Activated CD4-positive, alpha-beta T cell treated with anti-CD3 and anti-CD28 coated beads for 48 hours (primary cell): ENCODE results near the gene DUSP22.

ENCODE experiments used
- DNase-seq: peaks from one replicate; pipeline ENCODE4 v3.0.0-alpha.2; 2020

DUSP22 gene

DNA sequence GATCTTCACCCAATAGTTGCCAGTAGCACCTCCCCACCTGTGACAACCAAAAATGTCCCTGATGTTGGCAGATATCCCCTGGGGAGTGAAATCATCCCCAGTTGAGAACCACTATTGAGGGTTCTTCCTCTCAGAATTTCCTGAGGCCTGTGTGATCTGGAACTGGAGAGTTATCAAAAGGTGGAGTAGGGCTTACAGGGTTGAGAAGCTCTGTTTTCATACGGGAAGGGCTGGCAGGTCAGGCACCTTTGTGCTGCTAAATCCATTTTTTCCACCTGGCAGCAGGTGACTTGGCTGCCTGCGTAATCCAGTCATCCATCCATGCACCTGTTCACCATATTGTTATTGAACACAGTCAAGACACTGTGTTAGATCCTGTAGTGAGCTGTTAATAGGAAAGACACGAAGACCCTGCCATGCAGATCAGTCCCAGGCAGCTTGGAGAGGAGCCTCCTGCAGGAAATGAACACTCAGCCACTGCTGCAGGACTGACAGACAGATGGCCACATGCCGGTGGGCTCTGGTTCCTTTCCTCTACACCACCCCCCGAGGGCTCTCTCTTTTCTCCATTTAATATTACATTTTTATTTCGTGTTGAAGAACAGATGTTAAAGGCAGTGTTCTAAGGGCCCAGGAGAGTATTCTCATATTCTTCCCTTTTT, 5.4 kb downstream of the DUSP22 start:
- no peak for DNase-seq

DNA sequence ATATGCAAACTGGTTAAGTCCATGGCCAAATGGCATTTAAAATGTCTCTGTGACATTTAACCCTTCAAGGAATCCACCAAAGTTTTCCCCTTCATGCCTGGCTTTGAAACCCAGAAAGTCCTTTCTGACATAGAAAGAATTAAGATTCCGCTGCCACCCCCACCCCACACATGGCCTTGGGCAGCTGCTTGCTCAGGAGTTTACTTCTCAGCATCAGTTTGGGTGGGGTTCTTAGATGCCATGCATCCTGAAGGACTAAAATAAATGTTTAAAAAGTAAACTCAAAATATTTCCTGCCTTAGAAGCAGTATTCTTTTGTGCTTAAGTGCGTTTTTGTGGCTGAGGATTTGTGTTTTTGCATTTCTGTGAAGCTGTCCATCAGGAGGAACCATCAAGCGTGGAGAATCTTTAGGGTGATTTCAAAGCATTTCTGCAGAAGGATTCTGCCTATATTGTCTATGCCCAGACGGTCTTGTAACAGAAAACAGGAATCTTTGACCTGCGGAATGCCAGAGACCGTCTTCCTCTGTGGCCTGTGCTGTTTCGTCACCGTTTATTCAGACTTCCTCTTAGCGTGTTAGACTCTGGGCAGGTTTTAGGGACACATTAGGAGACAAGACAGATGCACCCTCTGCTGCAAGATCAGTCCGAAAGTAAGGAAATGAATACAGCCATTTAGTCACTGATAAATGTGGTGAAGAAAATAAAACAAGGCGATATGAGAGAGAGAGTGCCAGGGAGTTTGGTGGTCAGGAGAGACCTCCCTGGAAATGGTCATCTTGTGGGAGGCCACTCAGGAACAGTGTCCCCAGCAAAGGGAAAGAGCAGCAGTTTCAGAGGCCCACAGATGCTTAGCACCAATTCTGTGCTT, 6.2 kb downstream of the DUSP22 start:
- DNase-seq: no peak

DNA sequence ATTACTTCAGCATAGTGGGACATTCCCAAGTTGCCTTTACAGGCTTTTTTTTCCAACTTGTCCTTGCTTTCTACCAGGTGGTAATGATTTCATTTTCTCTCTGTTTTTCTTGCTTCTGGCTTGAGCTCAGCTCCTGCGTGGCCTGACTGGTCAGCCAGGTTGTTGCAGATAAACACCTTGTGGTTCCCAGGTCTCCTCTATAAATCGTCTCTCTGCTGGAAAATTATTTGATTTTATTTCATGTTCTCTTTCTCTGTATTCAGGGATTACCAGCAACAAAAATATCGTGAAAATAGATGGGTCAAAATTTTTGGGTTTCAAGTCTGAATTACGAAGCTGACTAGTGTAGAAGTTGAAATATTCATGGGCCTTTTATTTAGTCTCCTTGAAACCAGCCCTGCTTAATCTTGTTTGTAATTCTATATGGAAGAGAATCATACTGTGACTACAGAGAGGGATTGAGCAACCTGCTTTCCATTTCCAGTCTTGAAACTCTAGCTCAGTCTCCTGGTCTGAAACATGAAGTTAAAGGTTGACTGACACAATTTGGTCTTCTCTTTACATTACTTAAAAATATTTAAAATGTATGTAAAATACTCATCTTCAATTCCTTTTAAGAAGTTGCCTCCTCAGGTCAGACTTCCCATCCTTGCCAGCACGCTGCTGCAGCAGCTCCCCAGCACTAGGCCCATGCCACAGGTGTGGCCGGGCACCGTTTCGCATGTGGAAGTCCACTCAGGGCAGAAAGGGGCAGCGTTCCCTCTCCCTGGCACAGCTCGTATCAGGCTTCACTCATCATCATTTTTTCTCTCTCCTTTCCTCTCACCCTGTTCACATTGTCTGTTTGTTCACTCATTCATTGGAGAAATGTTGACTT, 7.1 kb downstream of the DUSP22 start:
- no peak for DNase-seq

DNA sequence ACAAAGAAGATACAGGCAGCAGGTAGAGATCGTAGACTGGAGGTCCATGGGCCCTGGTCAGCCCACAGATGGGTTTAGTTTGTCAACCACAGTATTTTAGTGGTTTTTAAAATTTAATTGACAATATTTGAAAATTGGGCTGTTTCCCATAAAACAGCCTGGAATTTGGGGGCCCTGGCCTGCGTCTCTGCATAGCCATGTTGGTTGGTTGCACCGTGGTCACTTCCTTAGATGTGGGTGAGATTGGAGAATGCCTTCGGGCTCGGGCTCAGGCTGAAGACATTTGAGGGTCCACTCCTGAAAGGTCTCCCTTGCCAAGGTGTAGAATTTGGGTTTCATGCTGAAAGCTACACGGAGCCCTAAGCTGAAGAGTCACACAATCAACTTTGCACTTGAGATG, 7.7 kb downstream of the DUSP22 start:
- no peak for DNase-seq

DNA sequence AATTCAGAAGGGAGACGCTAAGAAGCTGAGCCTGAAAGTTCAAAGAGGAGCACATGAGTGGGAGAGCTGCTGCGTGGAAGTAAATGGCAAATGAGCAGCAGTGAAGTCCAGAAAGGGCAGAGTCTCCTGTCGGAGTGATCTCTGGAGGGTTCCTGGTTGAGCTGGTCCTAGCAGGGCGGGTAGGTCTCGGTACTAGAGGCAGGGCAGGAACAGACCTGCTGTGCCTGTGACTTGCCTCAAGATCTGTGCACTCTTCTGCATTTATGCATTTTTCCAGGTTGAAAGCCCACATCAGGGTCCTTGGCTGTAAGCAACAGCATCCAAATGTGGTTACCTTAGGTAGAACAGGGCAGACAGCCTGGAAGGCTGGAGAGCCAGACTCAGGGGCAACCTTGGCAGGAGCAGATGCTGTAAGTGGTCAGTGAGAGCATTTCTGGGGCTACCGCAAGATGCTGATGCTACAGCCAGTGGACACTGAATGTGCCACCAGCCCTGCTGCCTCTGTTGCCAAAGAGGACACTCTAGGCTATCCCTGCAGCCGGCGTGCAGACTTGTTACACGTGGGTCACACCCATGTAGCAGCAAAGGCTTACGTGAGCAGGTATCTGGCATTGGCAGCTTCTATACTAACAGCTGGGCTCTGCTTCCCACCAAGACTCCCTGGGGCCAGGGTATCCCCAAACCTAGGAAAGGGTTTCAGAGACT, 8.4 kb downstream of the DUSP22 start:
- DNase-seq: no peak

DNA sequence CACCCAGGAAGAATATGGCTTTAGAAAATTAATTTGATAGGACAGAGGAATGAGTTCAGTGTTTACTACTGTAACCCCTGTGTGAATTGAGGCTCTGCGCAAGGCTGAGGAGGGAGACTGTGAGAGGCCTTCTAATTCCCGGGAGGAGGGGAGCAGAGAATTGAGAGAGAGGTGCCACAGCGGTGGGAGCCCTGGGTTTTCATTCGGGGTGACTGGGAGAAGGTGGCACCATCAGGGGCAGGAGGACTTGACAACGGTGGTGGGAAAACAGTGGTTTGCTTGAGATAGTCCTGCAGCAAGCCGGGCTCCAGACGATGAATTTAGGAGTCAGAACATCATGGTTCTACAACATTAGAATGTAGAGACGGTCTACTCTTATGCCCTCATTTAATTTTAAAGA, 9.2 kb downstream of the DUSP22 start:
- DNase-seq: no peak

DNA sequence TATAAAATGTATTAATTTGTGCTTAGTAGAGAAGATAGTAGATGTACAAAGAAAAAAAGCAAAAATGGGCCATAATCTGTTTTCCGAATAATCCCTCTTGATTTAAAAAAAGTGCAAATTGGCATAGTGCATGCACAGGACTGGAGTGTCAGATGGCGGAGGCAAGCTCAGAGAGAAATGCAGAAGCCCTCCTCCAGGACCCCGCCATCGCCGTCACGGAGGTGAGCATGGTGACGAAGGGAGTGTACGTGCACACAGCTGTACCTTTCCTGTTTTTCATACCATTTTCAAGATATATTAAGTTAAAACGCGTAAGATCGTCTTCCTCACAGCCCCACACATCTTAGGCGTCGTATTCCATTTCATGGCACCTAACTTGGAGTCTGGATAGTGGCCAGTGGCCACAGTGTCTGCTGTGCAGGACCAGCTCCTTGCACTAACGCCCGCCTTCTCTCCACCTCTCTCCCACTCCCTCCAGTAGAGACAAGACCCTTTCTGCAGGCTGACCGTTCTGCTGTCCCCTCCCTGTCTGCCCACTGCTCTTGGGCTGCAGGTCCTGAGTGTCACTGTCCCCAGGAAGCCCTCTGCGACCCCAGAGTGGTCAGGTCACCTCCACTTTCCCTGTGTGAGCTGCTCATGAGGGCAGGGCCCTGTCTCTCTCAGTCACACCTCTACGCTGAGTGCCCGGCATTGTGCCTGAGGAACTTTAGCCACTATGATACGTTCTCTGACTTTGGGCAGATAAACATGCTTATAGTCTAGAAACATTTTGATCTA, 9.8 kb downstream of the DUSP22 start:
- DNase-seq: no peak

DNA sequence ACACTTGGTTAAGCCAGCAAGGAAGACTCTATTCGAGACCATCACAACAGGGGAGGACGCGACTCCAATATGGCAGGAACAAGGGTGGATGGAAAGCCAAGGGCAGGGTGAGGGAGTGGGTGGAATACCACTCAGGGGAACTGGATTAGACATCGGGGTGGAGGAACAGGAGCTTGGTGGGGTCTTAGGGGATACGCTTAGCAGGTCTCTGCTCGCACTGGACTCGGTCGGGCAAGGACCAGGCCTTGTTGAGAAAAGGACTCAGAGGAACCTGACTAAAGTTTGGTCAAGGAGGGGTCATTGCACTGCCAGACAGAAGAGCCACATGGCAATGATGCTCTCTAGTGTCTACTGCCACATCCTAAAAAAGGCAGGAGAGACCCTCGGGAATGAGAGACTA, 10.5 kb downstream of the DUSP22 start:
- DNase-seq: no peak

DNA sequence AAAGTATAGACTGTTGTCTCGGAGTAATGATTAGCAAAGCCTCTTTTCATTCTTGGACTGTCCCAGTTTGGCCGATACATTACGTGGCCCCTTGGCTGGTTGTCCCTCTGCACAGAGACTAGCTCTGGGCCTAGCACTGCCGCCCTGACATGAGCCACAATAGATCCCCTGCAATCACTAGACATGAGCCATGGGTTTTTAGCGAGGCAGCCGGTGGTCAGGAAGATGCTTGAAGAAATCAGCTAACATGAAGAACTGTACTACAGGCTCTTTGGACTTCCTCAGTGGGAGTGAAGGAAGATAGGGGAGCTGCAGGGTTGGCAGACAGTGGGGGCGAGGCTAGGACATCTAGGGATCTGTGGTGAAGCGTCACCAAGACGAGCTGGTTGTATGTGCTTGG, 11.0 kb downstream of the DUSP22 start:
- no peak for DNase-seq

DNA sequence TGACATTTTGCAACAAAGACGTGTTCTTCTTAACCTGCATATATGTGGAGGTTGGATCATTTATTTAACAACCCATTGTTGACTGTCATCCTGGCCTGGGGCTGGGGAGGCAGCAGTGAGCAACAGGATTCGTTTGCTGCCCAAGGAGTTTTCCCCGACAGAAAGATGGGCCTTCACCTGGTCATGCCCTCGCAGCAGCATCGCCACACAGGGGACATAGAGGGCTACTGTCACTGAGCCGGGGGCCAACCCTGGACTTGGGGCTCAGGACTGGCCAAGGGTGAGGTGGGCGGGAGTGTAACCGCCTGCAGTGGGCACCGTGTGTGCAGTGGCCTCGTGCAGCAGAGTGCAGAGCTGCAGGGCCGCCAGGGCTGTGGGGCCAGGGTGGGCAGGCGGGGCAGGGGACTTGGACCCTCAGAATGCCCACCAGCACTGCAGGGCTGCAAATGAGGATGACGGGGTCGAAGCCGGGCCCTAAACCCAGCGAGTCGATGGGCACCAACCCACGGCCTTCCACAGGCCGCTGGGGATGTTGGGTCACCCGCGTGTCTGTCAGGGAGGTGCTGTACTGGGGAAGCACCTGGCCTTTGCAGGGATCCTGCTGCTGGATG, 11.8 kb downstream of the DUSP22 start:
- DNase-seq: no peak

DNA sequence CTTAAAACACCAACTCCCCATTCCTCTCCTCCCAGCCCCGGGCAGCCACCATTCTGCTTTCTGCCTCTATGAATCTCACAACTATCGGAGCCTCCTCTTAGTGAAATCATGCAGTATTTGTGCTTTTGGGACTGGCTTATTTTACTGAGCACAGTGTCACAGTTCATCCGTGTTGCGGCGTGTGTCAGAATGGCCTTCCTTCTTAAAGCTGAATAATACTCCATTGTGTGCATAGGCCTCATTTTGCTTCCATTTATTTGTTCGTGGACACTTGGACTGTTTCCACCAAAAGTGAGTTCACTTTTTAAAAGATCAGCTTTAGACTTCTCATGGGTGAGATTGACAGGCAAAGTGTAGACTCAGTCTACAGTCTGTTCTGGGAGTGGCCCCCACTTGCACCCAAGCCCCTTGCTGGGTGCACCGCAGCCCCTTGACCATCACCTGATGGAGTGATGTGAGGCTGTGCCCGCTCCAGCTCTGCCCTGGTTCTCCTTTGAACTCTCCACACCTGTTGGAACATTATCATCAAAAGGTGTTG, 12.6 kb downstream of the DUSP22 start:
- no peak for DNase-seq

DNA sequence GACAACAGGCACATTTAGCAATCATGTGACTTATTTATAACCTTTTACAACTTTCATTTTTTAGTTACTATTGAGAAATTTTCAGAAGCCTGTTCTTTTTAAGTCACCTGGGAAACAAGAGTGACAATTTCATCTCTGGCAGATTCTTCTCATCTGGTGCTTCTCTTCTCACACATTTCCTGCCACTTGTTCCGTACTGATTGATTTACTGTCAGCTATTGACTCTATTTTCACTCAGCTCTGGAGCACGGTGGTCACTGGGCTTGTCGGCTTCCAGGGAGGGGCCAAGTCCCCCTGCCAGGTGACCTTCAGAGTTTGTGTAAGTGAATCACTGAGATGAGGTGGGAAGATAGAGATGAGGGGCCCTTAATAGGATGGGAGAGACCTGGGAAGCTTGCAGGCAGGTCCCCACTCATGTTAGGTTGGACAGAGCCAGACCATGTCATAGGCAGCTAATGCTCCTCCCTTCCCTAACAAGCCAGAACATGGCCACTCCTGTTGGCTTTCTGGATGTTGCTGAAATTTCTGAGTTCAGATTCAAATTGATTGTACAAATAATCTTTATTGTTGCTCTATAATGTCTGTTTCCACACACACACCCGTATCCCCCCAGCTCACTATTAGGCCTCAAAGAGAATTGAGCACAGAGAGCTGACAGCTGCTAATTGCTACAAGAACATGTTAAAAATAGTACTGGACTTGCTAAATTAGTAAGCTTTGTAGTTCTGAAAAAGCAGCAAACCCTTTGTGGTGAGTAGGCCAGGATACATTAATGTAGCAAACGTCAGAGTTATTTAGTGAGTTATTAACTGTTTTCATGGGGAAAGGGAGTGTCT, 13.3 kb downstream of the DUSP22 start:
- DNase-seq: no peak

DNA sequence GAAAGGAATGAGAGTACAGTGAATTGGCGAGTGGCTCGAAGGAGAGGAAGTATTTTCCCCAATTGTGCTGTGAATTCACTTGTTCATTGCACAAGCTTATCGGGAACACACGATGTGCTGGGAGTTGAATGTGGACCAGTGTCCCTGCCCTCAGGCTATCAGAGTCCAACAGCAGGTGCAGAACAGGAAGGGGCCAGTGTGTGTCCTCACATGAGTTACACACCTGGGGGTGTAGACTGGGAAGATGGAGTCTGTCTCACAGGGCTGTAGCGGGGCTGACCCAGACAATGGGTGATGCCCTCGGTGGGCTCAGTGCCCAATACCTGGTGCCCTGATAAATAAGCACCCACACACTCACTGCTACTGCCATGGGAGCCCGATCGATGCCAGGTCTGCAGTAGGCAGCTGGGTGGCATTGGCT, 14.4 kb downstream of the DUSP22 start:
- no peak for DNase-seq

DNA sequence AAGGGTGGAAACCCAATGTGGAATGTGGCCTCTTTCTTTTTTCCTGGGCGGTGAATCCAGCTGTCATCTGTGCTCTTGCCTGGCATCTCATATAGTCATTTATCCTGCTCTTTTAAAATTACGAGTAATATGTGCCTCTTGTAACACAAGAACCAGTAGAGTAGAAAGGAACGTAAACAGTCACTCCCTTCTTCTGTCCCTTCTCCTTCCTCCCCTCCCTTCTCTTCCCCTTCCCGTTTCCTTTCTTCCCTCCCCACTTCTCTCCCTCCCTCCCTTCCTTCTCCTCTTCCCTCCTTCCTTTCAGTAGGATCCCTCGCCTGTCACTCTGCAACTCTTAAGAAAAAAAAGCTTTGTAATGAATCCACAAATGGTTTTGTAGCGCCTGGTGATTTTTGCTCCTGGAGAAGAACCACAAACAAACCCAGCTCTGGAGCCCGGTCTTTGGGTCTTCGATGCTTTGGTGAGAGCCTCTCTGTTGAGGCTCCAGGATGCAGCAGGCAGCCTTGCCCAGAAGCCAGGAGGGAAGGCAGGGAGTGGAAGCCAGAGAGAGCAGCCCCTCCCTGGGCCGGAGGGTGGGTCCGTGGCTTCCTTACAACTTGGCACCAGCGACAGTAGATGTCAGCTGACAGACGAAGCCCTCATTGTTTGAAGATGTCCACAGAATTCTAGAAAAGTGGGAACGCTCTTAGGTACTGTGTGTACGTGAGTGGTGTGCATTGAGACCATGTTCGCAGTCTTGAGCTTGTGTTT, 15.0 kb downstream of the DUSP22 start:
- DNase-seq: no peak

DNA sequence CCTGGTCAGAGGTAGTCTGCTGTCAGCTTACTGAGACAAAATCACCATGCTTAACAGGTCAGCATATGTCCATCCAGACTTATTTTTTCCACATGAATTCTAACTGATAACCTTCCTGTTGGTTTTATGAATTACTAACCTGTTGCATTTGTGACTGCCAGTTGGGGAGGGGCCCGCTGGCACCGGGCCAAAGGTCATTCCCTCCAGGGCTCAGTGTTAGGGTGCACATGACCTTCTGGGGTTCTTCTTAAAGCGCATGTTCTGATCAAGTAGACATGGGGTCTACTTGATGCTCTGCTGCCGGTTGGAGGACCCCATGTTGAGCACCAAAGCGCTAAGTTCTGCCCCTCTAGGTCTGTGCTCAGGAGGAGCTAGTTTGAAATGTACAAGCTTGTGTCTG, 15.6 kb downstream of the DUSP22 start:
- DNase-seq: no peak

DNA sequence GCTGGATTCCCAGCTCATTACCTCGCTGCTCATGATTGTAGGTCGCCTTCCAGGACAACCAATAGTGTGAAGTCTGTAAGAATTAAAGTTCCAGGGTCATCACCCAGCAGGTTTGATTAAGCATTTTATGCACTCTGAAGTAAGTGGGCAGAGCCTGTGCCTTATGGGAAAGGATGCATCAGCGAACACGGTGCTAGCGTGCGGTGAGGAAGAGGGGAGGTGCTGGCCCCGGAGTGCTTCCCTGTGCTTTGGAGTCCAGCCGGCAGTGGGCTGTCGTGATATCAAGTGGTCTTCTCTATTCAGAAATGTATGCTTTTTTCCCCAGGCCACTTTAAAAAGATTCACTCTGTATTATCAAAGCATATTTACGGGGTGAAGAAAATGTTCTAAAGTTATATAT, 16.0 kb downstream of the DUSP22 start:
- no peak for DNase-seq

DNA sequence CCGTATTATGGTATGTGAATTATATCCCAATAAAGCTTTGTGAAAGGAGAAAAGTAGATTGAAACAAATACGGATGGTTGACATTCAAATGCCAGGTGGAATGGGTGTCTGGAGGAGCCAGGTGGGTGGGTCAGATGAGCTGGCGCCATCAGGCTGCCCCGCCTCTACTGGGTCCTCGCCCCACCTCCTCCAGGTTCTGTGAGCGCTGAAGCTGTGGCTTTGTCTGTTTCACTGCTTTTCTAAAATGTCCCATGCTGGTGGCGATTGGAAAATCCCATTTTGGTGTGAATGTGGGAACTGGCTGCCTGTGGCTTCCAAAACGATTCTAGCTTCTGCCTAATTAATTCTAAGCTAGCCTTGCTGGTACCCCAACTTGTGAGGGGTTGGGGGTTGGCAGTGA, 16.5 kb downstream of the DUSP22 start:
- DNase-seq: no peak

DNA sequence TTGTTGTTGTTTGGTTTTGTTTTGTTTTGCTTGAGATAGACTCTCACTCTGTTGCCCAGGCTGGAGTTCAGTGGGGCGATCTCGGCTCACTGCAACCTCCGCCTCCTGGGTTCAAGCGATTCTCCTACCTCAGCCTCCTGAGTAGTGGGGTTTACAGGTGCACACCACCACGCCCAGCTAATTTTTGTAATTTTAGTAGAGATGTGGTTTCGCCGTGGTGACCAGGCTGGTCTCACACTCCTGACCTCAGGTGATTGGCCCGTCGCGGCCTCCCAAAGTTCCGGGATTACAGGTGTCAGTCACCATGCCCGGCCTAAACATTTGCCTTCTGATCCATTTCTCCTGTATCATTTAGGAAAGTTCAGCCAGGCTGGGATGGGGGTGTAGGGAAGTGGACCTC, 17.7 kb downstream of the DUSP22 start:
- DNase-seq: no peak

DNA sequence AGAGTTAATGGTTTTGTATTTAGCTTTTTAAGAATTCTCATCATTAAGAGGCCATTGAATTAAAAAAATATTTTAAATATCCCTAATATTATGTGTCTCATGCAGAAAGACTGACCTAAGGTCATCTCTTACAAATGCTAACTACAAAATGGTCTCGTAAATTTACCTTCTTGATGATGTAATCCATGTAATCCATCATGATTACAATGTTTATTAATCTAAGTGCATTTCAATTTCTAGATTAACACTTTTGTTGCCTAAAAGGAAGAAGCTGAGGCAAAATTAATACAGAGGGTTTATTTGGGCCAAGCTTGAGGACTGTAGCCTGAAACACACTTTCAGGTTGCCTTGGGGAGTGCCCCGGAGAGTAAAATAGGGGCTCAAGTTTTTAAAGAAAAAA, 18.4 kb downstream of the DUSP22 start:
- no peak for DNase-seq
